Effector CD8-positive, alpha-beta T cell (primary cell): ENCODE measurements around the gene WARS2.
"Not testable (repeated sequence)": the region's sequence is repeated elsewhere in the genome, so short reads cannot be mapped to it uniquely, and the experiment has no call there.

ENCODE experiments used
- DNase-seq: peaks from one replicate; lab custom pipeline; 2025; lab: John Stamatoyannopoulos, UW

WARS2 gene

DNA sequence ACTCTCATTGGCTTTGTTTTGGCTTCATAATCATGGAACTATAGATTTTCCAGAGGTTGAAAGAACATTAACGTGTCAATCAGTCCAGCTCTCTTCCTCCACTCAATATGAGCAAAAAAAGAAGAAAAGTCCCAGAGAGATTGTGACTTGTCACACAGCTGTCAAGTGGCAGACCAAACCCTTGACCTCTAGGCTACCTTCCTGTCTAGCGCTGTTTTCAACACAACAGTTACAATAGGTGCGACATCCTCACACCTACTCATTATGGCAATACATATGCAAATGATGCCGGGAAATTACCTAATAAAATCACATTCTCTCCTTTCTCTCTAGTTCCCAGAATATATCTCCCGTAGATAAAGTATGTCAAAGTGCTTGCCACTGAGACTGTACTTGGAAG is 1.1 kb downstream of the WARS2 start:
- DNase-seq = no peak

DNA sequence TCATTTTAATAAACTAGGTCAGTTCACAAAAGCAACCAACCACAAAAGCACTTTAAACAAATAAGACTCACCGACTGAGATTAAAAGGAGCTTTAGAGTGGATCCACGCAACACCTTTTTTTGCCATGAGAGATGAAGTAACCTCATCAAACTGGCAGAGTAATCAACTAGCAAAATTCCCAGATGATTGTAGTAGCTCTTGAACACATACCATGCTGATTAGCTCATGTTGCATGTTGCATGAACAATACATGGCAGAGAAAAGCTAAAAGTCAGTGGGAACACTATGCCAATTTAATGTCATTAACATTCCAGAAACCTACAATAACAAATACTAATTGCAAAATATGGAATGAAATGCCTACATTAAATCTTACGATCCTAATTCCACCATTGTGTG is 4.1 kb downstream of the WARS2 start:
- no peak for DNase-seq

DNA sequence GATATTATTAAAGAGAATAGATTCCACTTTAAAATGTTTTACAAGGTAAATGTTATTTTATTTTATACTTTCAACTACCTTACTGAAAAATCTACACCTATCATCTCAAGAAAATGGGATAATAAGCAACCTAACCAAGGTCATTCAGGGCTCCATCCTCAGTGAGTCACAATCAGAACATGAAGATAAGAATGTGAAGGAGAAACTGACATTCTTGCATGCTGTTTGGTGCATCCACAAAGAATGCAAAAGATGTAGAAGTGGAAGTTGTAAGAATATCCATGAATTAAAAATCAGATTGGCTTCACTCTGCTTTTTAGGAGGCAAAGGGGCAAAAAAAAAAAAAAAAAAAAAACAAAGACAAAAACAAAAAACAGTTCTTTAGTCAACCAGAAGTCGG is 6.5 kb downstream of the WARS2 start:
- no peak for DNase-seq

DNA sequence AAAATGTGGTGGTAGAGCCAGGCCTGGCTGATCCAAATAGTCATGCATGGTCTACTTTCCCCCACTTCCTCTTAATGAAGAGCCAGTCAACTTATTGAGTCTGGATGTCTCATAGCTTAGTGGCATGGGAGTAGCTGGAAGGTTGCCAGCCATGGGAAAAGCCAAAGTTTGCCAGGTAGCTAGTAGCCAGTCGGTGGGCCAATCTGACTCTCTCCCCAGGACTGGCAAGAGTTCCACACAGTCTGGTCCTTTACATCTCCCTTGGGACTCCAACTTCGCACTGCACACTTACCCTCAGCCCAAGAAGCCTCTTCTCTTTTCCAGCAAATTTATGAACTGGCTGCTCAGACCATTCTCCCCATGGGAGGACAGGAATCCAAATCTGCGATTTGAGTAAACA is 8.3 kb downstream of the WARS2 start:
- DNase-seq = no peak

DNA sequence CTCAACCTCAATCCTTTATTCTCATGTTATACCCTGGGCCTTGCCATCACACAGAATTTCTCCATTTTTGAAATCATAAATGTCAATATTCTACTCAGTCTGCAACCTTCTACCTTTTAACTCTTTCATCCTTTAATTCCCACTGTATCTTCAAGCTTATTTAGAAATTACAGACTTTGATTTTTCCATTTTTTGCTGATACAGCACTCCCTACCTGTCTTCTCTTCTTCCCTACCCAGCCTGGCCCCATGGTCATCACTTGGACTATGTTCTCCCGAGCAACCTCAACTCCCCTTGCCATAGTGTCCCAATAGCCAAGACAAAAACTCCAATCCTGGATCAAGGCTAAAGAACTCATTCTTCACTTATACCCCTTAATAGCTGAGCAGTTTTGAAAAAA is 14.6 kb downstream of the WARS2 start:
- DNase-seq = no peak

DNA sequence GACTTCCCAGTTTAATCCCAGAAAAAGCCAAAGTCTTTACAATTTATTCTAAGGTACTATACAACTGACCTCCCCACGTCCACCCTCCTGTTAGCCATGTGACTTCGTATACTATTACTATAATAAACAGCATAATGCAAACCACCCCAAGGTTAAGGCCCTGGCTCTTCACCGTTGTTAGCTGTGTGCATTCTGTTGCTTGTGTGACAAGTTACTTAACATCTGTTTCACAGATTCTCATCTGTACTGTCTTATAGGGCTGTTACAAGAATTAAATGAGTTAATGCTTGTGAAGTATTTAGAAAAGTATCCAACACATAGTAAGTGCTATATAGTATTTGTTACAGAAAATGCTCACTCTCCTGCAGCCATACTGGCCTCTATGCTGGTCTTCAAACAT is 15.7 kb downstream of the WARS2 start:
- no peak for DNase-seq

GRCh38 chr1:119121872-119122271 is 18.6 kb downstream of the WARS2 start:
- DNase-seq = not testable (repeated sequence)

GRCh38 chr1:119116725-119117124 is 23.7 kb downstream of the WARS2 start:
- DNase-seq = no peak

- no peak for DNase-seq
Measured at GRCh38 chr1:119115736-119116135, 24.7 kb downstream of the WARS2 start.

GRCh38 chr1:119115311-119115710 is 25.1 kb downstream of the WARS2 start:
- no peak for DNase-seq

- no peak for DNase-seq
Measured at GRCh38 chr1:119114786-119115185, 25.7 kb downstream of the WARS2 start.

- DNase-seq = no peak
Measured at GRCh38 chr1:119112791-119113190, 27.7 kb downstream of the WARS2 start.

DNA sequence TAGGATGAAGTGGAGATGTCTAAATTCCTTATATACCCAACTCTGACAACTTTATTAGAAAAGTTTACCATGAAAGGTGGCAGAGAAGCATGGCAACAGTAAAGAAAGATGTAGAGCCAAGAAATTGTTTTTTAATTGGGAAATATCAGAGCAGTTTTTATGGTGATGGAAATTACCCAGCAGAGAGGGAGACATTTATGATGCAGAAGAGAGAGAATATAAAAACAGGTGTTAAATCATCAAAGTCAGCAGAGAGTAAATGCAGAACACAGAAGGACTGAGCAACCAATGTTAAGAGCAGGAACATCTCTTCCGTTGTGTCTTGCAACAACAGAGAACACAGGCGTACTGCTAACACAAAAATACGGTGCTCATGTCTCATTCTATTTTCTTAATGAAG is 28.2 kb downstream of the WARS2 start:
- DNase-seq = no peak

GRCh38 chr1:119108988-119109387 is 31.5 kb downstream of the WARS2 start:
- DNase-seq = no peak

GRCh38 chr1:119103764-119104163 is 36.7 kb downstream of the WARS2 start:
- DNase-seq = no peak

DNA sequence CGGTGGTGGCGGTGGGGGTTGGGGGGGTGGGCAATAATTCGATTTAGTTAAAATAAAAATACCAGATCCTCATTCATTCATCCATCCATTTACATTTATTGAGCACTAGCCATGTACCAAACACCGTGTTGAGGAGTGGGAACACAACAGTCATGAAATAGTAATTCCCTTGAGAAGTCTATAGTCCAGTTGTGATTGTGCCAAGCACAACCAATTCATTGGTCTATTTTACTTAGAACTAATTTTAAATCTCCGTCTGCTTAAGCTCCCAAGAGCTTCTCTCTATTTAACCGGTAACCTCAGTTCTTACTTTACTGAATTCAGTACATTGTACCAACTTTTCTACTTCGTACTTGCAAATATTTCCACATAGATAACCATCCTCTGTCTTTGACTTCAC is 38.4 kb downstream of the WARS2 start:
- no peak for DNase-seq

GRCh38 chr1:119101563-119101962 is 38.9 kb downstream of the WARS2 start:
- no peak for DNase-seq

DNA sequence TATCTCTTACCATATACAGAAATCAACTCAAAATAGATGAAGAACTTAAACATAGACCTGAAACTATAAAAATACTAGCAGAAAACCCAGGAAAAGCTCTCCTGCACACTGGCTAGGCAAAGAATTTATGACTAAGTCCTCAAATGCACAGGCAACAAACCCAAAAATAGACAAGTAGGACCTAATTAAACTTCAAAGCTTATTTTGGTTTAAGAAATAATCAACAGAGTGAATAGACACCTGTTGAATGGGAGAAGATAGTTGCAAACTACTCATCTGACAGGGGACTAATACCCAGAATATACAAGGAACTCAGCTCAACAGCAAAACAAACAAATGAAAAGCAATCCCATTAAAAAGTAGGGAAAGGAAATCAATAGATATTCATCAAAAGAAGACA is 40.7 kb downstream of the WARS2 start:
- no peak for DNase-seq

DNA sequence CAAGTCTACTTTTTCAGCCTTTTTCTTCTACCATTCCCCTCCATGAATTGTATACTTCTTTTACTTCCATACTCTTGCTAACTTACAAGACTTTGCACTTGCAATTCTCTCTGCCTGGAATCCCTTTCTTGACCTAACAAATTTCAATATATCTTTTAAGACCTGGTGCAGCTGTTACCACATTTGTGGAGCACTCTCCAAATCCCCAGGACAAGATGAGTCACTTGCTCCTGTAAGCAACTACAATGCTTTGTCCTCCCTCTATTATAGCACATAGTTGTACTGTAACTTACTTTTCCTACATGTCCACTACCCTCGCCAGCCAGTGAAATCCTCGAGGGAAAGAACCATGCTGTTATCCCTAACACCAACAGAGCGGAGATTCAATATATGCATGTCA is 43.1 kb downstream of the WARS2 start:
- no peak for DNase-seq

- DNase-seq = no peak
Measured at GRCh38 chr1:119093721-119094120, 46.7 kb downstream of the WARS2 start.

DNA sequence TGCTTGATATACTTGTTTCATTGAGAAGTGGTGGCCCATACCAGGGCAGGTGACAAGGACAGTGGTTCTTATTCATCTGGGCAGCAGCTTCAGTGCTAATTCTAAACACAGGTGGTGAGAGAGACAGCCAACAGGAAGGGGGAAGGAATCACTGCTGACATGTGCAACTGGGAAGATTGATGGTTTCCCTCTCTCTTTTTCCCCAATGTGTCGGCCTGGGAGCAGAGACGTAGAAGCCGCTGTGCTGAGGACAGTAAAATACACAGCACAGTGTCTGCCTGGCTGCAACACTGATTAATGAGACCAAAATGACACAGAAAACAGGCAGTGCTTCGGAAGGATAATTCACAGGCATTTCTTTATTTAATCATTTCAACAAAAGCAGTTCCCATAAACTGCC is 48.8 kb downstream of the WARS2 start:
- no peak for DNase-seq

GRCh38 chr1:119090250-119090649 is 50.2 kb downstream of the WARS2 start:
- no peak for DNase-seq

DNA sequence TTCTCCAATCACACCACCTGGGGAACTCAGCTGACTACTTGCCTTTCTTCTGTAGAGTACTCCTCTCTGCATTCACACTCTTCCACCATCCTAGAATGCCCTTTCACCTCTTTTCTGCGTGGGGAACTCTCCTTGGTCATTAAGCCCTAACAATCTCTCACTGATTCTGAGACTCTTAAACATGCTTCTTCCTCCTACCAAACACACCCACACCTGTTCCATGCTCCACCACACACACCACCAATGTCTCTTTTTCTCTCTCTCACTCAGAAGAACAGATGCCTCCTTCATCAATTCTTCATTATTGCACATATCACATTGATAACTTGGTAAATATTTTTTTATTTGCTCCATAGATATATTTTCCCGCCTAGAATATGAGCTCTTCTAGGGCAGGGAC is 53.6 kb downstream of the WARS2 start:
- no peak for DNase-seq

GRCh38 chr1:119084798-119085197 is 55.7 kb downstream of the WARS2 start:
- DNase-seq = no peak

GRCh38 chr1:119083980-119084379 is 56.5 kb downstream of the WARS2 start:
- no peak for DNase-seq
